NCI-H2171 (cell line): ENCODE results near the gene CDH4.

ENCODE experiments used
- DNase-seq: peaks from one replicate; lab custom pipeline; 2025; lab: John Stamatoyannopoulos, UW

CDH4 gene

DNA sequence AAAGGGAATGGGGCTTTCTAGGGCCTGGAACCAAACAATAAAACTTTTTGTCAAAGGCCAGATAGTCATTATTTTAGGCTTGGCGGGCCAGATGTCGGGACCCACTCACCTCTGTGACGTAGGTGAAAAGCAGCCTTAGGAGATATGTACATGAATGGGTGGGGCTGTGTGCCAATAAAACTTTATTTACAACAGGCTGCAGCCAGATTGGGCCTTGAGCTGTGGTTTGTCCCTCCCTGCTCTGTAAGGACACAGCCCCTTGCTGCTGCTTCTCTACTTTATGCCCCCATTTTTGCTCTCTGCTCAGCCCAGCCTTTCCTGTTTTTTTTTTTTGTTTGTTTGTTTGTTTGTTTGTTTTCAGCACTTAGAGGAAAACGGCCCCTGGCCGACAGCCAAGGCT is 32.7 kb downstream of the CDH4 start:
- DNase-seq, result no peak

DNA sequence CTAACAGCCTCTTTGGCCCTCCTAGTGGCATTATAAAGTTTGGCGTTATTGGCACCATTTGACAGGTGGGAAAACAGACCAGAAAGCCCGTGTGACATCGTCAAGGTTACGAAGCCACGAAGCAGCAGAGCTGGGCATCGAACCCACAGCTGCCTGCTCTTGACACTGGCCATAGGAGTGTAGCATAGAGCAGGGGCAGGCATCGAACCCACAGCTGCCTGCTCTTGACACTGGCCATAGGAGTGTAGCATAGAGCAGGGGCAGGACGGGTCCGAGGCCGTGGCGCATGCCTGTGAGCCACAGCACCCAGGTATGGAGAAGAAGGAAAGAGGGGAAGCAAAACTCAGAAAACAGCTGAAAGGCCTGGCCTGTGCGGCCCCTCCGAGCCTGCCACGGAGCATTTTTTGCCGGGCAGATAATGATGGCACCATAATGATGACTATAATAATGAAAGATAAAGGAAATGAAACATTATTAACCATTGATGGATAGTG is 33.1 kb downstream of the CDH4 start:
- no peak for DNase-seq

DNA sequence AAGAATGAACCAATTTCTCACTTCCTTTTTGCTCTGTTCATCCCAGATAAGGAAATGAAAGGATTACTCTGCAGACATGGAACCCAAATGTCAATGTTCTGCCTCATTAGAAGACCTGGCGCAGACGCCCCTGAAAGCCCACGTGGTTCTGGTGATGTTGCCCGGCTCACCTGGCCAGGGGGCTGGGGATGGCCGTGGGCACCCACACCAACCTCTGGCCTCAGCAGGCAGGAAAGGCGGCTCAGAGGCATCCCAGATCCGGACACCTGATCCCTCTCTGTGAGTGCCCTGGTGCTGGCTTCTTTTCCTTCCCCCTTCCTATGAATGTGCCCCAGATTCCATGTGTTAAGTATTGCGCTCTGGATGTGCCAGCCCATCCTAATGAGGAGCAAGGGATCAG is 33.6 kb downstream of the CDH4 start:
- DNase-seq, result no peak

DNA sequence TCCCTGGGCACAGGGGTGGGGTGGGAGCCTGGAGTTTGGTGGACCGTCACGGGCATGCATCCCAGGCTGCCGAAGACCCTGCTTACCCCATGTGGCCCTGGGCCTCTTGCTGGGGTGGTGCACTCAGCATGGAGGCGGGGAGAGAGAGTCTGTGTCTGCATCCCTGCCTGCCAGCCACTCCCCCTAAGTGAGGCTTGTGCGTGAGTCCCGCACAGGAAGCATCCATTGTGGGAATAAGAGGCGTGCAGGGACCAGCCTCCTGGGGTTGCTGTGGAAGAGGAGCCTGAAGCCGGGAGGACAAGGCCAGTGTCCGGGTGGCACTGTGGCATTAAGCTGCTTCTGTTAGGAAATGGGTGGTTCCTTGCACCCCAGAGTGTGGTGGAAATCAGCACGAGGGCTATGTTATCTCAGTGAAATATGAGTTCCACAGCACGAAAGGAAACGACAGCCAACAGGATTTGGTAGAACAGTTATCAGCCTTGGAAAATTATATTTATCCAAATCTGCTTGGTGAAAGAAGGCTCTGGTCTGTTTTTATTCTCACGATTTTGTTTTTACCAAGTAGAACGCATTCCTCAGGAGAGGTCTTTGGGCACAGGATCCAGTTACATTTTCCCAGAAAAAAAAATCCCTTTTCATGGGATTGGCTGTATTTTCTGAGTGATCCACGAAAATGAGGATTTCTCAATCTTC is 35.7 kb downstream of the CDH4 start:
- no peak for DNase-seq

DNA sequence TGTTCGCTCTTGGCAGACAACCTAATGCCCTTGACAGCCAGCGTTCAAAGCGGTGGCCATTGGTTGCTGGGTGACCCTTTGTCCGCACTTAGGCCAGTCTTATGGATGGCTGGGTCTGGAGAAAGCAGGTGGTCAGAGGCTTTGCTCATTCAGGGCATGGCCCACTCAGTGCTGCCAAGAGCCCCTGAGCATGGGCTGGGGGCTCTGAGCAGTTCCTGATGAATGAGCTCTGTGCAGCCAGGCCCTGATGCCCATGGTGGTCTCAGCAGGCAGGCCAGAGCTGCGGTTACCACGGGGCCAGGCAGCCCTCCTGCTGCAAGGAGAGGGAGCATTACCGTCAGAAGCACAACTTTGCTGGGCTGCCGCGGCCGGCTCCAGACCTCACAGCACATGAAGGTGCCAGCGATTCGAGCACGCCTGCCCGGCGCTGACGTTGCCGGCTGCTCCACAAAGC is 36.3 kb downstream of the CDH4 start:
- no peak for DNase-seq

DNA sequence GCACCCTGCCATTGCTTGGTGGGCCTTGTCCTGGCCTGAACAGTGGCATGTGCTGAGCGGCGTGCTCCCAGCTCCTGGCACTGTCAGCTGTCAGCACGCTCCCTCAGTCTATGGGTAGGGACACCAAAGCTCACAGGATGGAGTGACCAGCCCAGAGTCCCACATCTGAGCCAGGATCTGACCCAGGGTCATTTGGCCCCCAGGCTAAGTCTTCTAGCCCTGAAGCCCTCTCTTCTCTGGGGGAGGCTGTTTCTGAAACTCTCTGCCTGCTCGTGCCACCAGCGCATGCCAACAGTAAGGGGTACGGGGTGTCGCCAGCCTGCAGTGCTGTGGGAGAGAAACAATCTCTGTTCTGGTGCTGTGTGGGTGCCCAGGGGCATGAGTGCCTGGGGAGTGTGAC is 37.1 kb downstream of the CDH4 start:
- no peak for DNase-seq

DNA sequence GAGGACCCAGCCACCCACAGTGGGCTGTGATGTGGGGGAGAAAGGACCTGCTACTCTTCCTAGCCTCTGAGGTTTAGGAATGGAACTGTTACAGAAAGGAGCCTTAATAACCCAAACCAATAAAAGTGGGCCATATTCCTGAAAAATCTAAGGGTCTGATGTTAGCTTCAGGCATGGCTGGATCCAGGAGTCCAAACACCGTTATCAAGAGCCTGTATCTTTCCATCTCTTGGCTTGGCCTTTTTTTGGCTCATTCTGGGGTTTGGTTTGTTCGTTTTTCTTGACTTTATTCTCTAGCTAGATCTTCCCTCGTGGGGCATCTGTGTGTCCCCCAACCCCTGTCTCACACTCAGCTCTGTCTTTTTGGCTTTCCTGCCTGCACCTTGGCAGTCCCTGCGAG is 38.7 kb downstream of the CDH4 start:
- no peak for DNase-seq

DNA sequence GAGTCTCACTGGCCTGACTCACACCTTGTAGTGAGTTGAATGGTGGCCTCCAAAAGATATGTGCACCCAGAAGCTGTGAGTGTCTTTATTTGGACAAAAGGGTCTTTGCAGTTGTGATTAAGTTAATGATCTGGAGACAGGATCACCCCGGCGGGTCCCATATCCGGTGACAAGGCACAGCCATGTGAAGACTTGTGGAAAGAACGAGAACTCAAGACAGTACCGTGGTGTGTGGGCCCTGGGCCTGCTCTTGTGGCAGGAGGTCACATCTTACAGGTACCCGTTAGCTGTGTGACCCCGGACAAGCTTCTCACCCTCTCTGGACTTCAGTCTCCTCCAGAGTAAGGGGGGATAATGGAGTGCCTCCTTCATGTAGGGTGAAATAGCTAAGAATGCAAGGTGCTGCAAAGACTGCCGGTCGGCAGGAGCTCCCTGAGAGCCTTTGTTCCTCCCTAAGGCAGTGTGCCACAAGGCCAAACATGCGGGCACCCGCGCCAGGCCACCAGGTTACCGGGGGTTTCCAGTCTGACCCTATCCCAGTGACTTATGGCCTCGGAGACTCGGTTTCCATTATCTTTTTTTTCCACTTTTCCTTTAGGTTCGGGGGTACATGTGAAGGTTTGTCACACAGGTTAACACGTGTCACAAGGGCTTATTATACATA is 39.2 kb downstream of the CDH4 start:
- no peak for DNase-seq

DNA sequence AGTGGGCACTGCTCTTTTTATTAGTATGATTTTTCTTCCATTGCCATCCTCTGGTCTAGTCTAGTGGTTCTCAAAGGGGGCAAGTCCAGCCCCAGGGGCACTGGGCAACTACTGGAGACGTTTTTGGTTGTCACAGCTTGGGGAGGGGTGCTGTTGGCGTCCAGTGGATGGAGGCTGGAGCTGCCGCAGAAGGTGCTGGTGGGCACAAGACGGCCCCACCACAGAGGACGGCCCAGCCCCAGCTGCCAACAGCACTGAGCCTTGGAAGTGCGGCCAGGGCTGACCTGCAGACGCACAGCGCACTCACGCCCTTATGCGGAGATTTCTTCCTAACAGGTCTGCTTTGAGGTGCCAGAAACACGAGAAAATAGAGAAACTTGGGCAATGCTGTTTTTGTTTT is 40.3 kb downstream of the CDH4 start:
- DNase-seq, result no peak

DNA sequence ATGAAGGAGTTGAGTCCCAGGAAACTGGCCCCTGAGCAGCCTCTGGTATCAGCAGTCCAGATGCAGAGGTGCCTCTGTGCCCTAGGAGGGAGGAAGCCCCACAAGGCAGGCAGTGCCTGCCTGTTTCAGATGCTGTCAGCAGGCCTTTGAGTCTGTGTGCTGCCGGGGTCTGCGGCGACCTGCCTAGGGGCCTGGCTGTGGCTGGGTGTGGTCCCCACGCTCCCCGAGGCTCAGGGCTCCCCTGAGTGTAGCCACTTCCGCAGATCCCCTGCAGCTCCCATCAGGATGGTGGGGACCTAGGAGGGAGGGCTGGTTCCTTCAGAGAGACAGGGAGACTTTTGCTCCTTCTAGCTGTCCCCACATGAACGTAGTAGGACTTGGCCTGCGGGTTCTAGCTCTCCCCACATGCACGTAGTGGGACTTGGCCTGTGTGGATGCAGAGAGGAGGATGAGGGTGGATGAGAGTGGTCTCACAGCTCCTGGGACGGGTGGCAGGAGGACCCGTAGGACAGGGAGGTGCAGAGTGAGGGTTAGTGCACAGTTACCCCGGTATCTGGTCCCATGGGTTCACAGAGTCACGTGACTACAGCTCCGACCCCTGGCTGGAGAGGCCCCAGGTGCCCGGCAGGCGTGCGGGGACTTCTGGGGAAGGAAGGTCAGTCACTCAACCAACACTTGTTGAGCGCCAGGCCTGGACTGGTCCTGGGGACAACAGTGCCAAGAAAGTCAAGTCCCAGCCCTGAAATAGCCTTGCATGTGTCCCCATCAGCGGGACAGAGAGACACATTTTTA is 41.0 kb downstream of the CDH4 start:
- no peak for DNase-seq

DNA sequence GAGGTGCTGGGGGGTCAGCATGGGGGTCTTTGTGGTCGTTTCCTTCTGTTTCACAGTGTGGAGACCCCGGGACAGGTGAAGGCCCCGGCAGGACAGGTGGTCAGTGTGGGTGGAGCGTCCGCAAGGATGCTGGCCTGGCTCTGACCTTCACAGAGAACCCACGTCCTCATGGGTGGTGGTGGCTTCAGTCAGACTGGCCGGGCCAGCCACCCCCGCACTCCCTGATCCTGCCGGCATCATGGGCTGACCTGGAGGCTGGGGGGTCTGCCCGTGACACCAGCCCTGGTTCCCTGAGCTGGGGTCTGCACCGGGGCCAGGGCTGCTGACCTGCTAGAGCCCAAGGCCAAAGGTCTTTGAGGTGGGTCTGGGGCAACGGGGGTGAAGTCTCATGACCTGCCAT is 41.9 kb downstream of the CDH4 start:
- no peak for DNase-seq

DNA sequence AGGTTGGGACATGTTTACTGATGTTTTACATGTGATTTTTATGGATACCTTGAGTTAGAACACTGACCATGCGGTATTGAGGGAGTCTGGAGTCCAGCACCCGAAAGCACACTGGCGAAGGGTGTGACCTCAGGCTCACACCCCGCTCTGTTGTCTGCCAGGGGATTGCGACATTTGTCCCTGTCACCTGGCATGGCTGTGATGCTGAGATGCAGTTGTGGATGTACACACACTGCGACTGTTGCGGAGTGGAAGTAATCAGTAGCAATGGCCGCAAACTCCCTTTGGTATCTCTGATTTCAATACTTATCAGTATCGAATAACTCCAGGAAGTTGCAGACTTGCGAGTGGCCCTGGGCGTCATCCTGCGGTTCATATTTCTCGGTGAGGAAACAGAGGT is 43.2 kb downstream of the CDH4 start:
- DNase-seq, result no peak

DNA sequence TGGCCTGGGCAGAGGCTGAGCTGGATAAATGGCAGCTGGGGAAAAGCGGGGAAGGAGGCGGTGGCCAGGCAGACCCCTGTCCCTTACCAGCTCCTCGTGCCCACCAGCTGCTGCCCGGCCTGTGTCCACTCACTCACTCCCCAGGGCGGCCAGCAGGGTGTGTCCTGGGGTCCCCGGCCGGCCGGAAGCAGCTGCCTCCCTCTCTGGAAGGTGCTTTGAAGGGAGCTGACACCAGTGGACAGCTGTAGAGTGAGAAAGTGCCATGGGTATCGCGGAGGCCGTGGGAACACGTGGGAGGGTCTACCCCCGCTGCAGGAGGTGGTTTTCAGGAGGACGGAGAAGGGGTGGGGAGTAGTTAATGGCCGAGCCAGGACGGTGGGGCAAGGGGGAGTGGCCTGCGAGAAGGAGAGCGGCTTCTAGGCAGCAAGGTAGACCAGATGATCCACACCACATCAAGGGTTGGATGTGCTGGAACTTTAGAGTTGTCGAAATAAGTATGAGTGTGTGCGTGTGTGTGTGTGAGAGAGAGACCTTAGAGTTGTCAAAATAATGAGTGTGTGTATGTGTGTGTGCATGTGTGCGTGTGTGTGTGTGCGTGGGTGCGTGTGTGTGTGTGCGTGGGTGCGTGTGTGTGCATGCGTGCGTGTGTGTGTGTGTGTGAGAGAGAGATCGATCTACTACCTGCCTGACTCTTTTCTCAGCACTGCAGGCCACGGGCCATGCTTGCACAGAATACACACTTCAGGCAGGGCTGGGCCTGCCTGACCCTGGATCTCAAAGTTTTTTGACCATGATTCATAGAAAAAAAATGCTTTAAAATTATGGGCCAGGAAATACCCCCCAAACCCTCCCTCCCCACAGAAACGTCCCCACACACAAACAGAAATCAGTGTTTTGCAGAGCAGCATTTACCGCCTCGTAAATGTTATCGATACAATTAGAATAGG is 43.9 kb downstream of the CDH4 start:
- no peak for DNase-seq

DNA sequence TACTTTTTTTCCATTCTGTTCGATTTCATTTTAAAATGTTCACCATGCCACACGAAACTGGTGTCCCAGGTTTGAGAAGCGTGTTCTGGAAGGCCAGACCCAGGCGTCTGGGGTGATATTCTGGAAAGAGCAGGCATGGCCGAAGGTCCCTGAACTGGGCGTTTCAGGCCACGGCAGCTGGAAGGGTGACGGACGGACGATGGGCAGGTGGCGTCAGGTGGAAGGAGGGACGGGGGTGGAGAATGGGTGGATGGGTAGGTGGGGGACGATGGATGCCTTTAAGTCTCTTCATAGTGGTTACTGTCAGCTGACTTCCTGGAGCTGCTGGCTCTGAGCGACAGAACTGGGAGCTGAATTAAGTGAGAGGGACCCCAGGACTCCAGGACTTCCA is 44.6 kb downstream of the CDH4 start:
- no peak for DNase-seq

DNA sequence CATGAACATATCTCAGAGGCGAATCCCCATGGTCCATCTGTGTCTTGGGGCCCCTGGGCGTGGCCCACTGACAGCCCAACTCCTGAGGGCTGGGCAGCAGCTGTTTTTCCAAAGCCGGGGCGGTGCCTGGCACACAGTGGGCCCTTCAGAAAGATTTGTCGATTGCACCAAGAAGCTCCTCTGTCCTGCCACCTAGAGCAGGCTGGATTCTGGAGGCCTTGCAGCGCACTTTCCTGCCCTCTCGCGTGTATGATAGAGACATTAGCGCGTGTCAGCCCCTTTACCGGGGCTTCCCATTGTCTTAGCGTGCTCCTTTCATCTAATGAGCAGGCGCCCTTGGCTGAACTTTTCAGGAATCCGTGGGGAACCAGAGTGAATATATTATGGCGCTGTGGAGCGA is 45.4 kb downstream of the CDH4 start:
- no peak for DNase-seq

DNA sequence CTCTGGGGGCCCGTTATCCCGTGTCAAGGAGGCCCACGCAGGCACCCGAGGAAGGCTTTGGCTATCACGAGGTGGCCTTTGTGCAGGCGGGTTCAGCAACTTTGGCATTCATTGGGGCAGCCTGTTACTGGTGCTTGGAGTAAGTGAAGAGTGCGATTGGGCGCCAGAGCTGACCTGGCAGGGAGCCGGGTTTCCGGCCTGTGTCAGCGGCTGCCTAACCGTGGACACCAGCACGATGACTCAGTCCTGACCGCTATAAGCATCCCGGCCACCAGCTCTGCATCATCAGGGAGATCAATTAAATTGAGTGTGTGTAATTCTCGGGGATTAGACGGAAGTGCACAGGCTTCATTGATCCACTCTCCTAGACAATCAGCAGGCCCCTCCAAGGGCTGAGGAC is 45.9 kb downstream of the CDH4 start:
- no peak for DNase-seq

DNA sequence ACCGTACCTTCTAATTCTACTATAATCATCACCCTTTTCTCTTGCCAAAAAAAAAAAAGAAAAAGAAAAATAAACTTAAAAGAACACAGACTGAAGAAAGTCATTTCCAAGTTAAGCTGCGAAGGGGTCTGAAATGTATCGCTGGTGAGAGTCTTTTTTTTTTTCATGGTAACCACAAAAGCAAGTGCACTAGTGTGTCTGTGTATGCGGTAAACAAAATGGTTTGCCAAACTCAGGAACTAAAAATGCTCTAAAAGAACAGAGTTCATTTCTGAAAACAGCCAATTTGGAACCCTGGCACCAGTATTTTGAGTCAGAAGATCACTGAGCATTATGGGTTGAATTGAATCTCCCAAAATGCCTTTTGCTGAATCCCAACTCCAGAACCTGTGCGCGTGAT is 46.6 kb downstream of the CDH4 start:
- DNase-seq, result no peak

DNA sequence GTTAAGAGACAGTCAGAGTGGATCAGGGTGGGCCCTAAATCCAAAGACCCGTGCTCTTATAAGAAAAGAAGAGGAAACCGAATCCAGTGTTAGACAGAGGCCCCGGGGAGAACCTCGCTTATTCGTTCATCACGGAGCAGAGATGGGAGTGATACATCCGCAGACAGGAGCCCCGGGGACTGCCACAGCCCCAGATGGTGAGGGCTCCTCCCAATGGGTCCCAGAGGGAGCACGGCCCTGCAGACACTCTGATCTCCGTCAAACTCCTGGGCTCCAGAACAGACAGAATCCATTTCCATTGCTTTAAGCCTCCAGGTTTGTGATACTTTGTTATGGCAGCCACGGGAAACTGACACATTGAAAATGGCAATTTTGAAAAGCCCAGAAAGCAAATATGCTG is 47.0 kb downstream of the CDH4 start:
- no peak for DNase-seq

DNA sequence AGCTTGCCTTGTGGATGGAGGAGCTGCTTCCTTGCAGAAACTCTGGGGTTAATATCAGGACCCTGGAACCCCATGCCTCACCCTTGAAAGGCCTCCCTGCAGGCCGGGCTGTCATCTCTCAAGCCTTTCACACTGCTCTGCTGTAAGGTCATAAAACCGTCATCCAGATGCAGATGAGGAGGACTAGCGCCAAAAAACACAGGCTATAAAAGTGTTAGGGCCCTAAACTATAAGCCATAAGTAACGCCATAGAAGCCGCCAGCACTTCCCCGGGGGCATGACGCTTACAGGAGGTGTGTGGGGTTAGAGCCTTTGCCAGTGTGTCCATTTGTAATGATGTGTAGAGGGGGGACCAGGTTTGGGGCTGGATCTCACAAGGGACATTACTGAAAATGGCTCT is 47.6 kb downstream of the CDH4 start:
- no peak for DNase-seq

DNA sequence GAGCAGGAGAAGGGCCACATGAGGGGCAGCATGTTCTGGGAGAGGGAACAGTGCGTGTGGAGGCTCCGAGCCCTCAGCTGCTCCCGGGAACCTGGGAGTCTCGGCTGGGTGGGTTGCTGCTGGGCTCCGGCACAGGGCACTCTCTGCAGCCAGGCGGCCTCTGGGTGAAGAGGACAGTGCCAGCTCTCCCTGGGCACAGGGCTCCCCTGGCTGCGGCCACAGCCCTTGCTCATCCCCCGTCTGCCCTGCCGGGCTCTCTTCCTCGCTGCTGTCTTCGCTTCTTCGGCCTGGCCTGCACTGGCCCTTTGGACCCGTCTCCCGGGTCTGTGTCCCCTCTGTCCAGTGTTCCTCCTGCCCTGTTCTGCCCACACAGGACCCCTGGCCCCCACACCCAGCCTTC is 48.2 kb downstream of the CDH4 start:
- DNase-seq, result no peak

DNA sequence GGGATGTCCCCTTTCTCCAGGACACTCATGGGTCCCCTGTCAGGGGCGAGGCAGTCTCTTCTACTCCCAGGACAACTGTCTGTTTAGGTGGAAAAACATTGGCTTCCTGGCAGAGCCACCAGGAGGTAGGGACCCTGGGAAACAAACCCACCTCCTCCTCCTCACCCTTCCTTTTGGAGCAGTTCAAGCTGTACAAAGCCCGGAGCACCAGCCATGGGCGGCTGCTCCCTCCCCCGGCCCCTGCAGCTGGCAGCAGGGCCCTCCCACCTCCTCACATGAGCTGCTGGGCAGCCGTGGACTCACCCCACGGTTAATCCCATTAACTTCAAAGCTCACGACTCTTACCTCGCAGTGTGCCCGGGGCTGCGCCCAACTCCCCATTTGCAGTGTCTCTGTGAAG is 48.6 kb downstream of the CDH4 start:
- DNase-seq, result no peak
